Mammary epithelial cell (primary cell): Measurements from ENCODE around the gene RASGRF2.

Source experiments
- CTCF ChIP-seq, 2 donors: IDR thresholded peaks in 1 of 2; conservative IDR thresholded peaks in 1 of 2; 2 replicates each; pipeline ENCODE4 v1.5.1; 2011 to 2012; ENCODE audit warnings: inconsistent platforms in 2 of 2, low read length in 2 of 2, mild to moderate bottlenecking in 2 of 2, control low read depth in 1 of 2, low read depth in 1 of 2; ENCODE audit not compliant: insufficient read depth in 1 of 2; ENCODE audit errors: extremely low read depth in 1 of 2
- EZH2 ChIP-seq: IDR thresholded peaks from 2 replicates; pipeline ENCODE4 v1.6.1; 2012; ENCODE audit warnings: low read length, inconsistent platforms, borderline replicate concordance

GRCh38 chr5:80917631-80918030 is 42.5 kb upstream of the RASGRF2 start:
- TF ChIP-seq CTCF (conservative IDR thresholded peaks at IDR 0.05 in 1 of 2, IDR thresholded peaks at IDR 0.05 in 1 of 2; ENCODE audit: extremely low read depth in 1 of 2, insufficient read depth in 1 of 2, low read depth in 1 of 2, low read length in 2 of 2) (no peak), EZH2 (no peak)
